Activated T-cell treated with anti-CD3 and anti-CD28 coated beads, Interleukin-2, amount 50 U/mL, for 48 hours (primary cell): ENCODE measurements around the gene ARL5C.

Experiments
- DNase-seq, 2 experiments: peaks; one replicate each; pipeline ENCODE4 v3.0.0-alpha.2; 2020

ARL5C gene, protein sequence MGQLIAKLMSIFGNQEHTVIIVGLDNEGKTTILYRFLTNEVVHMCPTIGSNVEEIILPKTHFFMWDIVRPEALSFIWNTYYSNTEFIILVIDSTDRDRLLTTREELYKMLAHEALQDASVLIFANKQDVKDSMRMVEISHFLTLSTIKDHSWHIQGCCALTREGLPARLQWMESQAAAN

DNA sequence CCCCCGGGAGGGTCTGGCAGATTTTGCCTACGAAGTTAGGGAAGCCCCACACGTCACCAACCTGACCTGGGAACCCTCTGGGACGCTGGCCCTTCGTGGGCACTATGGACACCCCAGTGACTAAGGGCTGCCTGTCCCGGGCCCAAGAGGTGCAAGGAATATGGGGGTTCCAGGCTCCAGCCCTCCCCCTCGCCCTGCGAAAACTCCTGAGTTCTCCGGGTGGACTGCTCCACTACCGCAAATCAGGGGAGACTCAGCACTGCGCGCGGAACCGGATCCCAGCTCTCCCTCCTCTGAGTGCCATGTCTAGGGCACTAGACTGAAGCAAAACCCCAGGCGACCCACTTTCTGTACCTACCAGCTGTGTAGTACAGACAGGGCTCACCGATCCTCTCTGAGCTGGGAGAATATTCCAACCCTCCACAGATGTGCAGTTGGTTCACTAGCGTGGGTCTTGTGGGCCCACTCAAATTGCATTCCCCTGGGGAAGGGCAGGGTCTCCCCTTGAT lies at the start of gene ARL5C:
TSS of gene ARL5C (minus strand) at position 321 of the 509 bp plus-strand sequence. CDS start 401 bp downstream, outside the sequence.
- DNase-seq, result no peak

DNA sequence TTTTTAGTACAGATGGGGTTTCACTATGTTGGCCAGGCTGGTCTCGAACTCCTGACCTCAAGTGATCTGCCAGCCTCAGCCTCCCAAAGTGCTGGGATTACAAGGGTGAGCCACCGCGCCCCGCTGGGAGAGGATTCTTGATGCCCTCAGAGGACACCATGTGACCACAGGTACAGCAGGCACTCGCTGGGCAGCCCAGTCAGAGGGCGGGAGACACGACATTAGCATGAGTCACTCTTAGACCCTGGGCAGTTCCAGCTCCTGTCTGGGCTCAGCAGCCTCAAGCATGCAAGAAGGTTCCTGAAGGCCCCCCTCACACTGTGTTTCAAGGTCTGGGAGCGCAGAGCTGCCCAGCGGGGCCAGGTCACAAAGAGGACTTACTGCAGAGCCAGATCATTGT lies 47.9 kb upstream of the ARL5C start:
- DNase-seq, result no peak

DNA sequence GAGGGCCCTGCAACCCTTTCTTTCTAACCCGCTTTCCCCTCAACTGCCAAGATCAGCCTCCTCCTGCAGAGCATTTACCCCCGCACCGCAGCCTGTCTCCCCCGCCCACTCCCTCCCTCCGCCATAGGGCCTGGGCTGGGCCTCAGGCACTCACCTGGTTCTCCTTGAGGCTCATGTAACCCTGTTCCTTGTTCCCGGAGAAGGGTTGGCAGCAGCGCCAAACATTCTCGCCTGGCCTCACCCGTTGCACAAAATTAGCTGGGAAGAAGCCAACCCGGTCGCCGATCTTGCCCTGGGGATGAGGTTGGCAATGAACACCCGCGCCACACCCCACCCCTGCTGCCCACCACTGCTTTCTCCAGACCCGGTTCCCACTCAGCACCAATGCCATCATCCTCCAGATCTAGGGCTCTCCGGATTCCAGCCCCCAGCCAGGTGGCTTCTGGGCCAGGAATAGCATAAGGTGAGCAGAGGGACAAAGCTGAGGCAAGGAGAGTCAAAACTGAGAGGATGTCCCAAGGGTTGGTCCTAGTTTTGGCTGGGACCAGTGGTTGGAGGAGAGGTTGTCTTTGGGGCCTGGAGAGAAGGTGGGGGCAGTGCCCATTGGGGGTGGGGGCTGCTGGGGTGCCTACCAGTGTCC lies 47.0 kb upstream of the ARL5C start:
- DNase-seq, result no peak

DNA sequence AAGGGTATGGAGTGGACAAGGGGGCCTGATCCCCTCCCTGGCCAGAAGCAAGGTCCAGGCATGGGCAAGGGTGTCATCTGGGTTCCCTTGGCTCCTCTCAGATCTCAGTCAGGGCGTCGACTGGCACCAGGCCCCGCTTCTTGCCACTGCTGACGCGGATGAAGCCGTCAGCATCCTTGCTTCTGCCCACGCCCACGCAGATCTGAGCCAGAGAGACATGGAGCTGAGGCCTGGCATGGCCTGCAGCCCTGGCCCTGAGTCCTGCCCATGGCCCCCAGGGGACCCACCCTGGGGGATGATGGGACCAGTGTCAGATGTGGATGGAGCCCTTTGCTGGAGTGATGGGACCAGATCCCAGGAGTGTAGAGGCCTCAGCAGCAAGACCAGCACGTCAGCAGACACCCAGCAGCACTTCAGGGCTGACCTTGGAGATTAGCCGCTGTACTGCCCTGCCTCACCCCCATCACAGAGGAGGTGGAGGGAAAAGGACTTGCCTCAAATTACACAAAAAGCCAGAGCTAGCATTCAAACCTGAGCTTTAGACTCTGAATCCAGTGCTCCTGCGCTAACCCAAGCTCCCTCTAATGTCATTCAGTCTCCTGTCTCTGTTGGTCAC lies 46.3 kb upstream of the ARL5C start:
- no peak for DNase-seq

DNA sequence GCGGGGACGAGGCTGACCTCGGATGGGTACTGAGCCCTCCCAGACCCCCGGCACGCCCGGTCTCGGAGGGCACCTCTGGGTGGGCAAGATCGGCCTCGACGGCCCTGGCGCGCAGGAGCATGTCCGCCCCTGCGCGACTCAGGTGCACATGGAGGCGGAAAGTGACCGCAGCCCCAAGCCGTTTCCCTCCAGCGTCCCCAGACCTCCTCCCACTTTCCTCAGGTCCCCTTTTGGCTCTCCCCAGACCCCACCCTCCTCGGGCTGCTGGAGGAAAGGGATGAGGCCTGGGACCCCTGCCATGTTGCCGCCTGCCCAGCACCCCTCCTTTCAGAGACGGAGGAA lies 44.1 kb upstream of the ARL5C start:
- no peak for DNase-seq

DNA sequence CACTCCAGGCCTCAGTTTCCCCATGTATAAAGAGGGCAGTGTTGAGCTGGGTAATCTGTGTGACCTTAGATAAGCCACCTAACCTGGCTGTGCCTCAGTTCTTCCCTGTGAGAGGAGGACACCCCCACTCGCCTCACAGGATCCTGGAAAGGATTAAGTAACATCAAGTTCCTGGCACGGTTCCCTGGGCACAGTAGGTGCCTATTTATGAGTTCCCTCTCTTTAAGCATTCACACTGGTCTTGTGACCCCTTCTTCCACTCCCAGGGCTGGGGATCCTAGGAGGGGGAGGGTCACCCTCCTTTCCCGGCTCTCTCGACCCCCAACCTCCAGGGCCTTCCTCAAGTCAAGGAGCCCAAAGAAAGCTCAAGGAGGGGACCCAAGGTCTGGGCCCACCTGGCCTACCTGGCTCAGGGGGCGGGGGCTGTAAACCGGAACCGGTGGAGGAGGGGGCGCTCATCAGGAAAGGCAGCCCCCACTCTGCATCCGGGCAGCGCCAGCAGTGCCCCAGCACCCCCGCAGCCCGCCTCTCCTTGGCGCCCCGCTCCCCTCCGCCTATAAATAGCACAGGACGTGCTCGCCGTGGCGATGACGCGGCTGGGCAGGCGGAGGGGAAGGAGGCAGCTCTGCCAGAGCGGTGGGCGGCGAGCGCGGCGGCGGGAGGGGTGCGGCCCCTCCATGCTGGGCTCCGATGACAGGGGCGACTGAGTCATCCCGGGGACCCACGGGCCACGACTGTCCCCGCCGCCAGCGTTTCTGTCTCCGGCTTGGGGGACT lies 43.5 kb upstream of the ARL5C start:
- DNase-seq, result peak; percentile 74 to 82

DNA sequence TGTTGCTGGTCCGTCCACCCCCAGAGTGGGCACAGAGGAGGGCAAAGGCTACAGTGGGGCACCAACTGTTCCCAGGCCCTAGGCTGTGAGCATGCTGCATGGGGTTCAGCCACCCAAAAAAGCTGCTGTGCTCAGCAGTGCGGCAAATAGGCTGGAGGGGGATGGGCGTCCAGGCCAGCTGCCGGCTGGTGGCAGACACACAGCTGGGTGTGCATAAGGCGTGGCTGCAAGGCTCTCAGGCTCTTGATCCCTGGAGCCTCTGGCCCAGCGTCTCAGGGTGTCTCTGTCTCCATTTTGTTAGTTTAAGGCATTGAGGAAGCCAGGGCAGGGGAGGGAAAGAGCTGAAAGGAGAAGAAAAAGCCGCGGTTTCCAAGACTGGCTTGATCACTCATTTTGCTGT lies 42.9 kb upstream of the ARL5C start:
- peak in 1 of 2 experiments; percentile 46 for DNase-seq

DNA sequence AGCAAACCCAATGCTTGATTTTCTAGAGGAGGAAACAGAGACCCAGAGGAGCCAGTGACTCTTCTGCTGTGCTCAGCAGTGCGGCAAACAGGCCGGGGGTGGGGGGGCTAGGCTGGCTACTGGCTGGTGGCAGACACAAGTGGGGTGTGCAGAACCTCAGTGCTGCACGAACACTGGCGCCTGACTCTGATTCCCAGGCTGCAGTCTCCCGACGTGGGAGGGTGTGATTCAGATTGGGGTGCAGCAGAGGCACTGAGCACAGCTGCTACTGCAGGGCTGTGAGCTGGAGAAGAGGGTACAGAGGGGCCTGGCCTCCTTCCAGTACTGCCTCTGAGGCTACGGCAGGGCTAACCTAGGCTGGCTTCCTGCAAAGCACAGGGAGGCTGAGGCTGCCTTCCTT lies 42.2 kb upstream of the ARL5C start:
- DNase-seq, result peak in 1 of 2 experiments; percentile 57

DNA sequence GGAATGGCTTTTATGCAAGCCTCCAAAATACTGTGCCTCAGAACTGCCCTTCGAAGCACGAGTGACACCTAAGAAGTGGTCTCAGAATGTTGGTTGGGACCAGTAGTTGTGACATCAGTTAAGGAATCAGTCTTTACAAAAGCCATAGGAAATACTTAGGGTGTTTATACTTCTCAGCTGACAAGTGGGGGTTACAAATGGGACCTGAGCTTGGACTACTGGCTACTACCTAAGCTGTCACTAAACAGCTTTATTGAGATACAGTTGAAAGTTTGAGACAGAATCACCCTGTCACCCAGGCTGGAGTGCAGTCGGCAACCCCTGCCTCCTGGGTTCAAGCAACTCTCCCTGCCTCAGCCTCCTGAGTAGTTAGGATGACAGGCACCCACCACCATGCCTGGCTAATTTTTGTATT lies 39.2 kb upstream of the ARL5C start:
- peak in 1 of 2 experiments; percentile 44 for DNase-seq

DNA sequence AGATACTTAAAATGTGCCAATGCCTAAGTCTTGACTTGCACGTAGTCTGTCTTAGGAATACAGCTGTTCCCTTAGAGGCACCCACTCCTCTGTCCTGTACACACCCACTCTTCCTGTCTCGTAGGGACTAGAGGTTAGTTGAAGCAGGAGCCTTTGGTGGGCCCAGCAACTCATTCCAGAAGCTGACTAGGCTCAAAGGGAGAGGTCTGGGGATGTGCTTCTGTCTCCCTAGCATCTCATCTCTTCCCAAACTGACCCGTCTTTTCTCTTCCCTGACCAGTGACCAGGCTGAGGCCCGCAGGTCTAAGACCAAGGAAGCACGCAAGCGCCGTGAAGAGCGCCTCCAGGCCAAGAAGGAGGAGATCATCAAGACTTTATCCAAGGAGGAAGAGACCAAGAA lies 38.3 kb upstream of the ARL5C start:
- DNase-seq, result no peak

DNA sequence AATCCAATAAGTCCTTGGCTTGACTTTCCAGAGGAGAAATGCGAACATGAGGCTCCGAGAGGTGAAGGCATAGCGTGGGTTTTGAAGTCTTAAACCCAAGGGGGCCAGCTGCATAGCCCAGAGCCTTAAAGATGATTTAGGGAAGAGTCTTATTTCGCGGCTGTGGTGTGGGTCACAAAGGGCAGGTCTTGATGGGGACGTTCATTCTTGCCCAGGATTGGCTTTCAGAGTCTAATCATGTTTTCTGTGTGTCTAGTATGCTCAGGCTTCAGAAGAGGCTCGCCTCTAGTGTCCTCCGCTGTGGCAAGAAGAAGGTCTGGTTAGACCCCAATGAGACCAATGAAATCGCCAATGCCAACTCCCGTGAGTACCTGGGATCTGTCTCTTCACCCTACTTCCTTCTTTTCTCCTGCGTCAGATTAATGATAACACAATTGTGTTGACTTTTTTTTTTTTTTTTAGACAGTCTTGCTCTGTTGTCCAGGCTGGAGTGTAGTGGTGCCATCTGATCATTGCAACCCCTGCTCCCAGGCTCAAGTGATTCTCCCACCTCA lies 35.1 kb upstream of the ARL5C start:
- no peak for DNase-seq

DNA sequence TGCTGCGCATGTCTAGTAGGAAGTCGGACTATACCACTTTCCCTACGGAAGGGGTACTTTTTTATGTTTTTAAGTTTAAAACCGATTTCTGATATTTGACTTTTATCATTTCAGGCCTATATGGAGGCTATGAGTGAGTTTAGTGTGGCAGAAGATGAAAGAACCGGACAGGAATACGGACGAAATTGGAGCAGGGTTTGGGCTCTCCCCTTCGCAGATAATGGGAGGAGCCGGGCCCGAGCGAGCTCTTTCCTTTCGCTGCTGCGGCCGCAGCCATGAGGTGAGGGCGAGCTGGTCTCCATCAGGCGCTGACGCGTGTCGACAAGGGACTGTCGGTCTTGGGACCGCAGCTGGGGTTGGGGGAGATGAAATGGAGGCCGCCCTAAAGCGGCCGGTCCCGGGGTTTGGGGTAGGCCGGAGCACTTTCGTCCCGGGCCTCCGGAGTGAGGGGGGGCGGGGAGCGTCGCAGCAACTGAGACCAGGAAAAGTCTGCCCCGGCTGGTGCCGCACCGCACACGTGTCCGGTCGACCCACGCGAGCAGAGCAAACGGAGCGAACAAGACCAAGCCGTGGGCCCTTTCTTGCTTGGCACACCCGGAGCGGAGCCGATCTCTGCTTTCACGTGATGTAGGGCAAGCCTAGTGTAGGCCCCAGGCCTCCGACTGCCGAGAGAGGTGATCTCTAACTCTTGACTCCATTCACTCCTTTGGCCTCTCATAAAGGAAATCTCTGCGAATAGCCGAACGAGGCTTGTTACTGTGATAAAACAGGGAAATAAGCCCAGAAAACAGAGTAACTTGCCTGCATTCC lies 34.3 kb upstream of the ARL5C start, which contains the start of gene RPL19:
TSS of gene RPL19 (plus strand) at position 214 of the 810 bp plus-strand sequence. CDS start at position 276, 62 bp downstream.
- peak; percentile 87 to 88 for DNase-seq

DNA sequence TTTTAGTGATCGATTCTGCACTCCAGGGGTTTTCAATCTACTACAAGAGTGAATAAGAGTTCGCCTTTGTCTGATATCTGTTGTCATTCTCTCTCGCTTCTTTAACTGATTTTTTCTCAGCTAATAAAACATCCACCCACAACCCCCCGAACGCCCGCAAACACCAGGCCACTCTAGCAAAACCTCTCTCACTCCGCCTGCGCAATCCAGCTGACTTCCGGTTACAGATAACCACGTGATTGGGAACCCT lies 33.8 kb upstream of the ARL5C start:
- DNase-seq, result peak; percentile 88 to 90

DNA sequence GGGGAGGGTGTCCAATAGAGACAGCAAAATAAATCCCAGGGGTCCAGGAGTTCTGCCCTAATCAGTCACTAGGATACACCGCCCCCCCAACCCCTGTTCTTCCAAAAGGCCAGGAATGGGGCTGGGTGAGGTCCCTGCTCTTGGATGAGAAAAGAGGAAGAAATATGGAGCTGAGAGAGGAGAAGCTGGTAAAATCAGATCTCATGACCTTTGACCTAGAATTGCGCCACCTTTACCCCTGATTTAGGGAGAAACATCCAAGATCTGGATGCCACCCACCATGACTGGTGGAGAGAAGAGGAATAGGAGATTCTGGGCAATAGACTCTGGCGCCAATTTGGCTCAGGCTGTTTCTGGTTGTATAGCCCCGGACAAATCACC lies 32.2 kb upstream of the ARL5C start:
- no peak for DNase-seq

DNA sequence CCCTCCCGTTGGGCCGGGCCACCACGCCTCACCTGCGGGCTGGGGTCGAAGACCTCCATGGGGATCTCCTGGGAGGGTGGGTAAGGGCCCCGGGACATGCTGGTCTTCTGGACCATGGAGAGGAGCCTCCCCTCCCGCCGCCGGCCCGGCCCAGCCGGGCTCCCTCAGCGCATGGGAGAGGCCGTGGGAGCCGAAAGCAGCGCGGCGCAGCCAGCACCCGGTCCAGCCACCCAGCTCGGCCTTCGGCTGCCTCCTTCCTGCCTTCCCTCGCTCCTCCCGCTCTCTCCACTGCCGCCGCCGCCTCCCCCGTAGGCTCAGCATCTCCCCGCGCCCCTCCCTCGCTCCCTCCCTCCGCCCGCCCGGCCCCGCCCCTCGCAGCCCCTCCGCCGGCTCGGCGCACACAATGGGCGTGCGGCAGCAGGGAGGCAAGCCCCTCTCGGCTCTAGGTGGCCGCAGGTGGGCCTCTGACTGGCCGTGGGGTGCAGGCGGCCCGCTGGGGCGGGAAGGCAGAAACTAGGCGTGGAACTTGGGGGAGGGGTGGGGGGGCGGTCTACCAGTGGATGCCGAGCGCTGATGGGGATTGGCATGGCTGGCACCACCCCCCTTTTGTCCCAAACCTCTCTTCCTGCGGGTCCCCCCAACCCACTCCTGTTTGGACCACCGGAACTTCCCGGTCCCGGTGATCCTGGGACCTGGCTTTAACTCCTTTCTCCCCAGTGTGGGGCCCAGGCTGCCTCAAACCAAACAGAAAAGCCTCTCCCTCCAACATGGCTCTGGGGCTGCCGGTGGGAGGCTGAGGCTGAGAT lies 31.6 kb upstream of the ARL5C start, which contains the start of gene CACNB1:
TSS of gene CACNB1 (minus strand) at position 290 of the 806 bp plus-strand sequence. CDS start at position 116, 174 bp downstream.
- DNase-seq, result peak; percentile 79 to 85

DNA sequence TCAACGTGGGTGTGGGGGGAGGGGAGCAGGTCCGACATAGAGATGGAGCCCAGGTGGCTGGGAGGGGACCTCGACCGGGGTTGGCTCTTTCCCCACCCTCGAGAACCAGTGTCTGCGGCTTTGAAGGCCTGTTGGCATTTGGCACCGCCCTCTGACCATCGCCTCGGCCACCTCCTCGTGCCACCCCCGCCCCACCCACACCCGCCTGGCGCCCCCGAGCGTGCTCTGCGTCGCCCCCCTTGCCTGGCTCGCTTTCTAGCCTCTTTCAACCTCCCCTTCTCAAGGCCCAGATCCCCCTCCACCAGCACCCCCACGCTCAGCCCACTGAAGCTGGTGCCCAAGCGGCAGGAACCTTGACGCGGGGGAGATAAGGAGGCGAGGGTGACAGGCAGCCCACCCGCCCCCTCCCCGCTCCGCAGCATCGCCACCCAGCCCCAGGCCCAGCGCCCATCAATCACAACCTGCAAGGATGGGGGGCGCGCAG lies 30.9 kb upstream of the ARL5C start:
- no peak for DNase-seq

DNA sequence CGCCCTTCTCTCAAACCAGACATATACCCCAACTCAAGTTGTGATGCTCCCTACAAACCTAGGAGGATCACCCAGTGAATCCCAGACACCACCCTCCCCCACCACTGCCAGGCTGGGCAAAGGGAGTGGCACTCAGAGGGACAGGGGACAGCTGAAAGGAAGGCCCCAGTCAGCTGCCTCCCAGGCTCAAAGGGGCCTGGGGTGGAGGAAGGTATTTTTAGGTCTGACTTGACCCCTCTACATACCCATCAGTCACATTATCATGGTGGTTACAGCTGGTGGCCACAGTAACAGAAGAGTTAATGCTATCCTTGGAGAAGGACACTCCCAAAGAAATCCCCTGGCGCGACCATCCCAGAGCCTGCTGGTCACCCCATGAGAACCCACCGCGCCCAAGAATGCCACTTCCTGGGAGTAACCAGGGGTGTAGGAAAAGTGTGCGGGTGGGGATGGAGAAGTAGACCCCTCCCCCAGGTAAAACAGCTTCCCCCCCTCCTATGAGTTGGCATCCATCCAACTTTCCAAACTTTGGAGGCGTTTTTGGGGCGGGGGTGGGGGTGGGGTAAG lies 30.4 kb upstream of the ARL5C start:
- DNase-seq, result no peak

DNA sequence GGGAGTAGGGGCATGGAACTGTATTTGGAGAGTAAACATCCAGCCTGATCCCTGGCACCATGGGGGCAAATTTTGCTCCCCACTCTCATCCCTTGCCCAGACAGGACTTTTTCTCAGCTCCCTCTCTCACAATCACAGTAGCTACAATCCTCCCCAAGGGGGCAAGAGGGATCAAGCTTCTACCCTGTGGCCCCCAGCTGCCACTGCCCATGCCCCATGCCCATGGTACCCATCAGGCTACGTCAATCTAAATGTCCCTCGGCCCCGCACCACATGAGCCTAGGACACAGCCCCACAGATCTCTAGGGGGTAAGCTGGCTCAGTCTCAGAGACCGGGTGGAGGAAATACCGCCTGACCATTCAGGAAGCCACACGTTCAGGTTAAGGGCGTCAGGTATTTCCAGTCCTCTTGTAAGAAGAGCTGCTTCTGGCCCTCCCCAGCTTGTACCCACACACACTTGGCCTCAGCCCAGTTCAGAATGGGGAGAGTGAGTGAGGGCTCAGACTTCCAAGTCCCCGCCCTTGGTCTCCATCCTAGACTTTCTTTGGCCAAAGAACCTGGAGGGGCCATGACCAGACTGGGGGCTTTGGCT lies 29.7 kb upstream of the ARL5C start:
- DNase-seq, result no peak

DNA sequence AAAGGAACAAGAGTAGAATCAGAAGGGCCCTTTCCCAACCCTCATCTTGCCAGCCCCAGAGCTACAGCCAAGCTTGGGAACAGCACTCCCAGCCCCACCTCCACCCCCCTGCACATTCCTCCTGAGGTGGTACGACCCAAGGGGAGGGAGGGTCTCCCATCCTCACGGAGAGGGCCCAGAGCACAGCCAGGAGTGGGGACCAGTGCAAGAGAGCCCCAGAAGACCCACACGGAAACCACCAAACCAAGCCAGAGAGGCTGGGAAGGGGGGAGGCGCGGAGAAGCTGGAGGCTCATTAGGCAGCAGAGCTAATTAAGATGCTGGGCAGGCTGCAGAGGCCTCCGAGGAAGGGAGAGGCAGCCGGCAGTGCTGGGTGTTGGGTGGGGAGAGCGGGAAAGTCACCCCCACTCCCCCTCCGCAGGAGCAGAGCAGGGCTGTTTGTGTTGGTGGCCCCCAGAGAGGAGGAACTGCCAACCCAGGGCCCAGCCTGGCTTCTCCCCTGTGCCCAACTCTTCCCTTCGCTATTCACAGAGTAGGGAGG lies 29.1 kb upstream of the ARL5C start:
- no peak for DNase-seq
